H1 (cell line): ENCODE data around the gene ENTREP3. TPM values are rescaled to one million over a fixed set of nuclear protein-coding genes. Genes with fewer than 3 reads are reported as not detected.
A peak's percentile ranks its signal among the peaks of the same experiment; 100 is the strongest.

Source experiments
- CTCF ChIA-PET: fragments of 300-600 bp; sonication (Branson Sonifier 250); formaldehyde crosslinking; loops from one replicate; lab custom pipeline; 2021; ENCODE audit not compliant: partially characterized antibody; lab: Charles Lee
- POLR2A ChIA-PET: fragments of 300-600 bp; sonication (Branson Sonifier 250); formaldehyde crosslinking; loops from one replicate; lab custom pipeline; 2021; ENCODE audit warnings: inconsistent platforms; ENCODE audit not compliant: partially characterized antibody; lab: Charles Lee
- DNase-seq, 2 experiments: peaks; one replicate each; pipeline versions ENCODE4 v3.0.0 to v3.0.0-alpha.2; 2010 to 2022; ENCODE audit warnings: low spot score in 2 of 2, low read depth in 1 of 2, mixed read lengths in 1 of 2
- FAIRE-seq: peaks from 2 replicates; lab custom pipeline; 2011; peaks lifted over from hg19 to GRCh38; lab: Jason Lieb, UNC
- H2AFZ ChIP-seq: 2 replicates; pipeline ENCODE4 v1.8.1; 2012; ENCODE audit warnings: low read length, inconsistent platforms
- H2AK5ac ChIP-seq: 2 replicates; pipeline ENCODE4 v1.6.1; 2013; ENCODE audit warnings: low read depth, low read length
- H2BK120ac ChIP-seq: replicated peaks from 2 replicates; pipeline ENCODE3; 2013; ENCODE audit warnings: low read depth, low read length, inconsistent platforms
- H2BK12ac ChIP-seq: 2 replicates; pipeline ENCODE4 v1.6.1; 2013; ENCODE audit warnings: low read depth, low read length
- H2BK15ac ChIP-seq: 2 replicates; pipeline ENCODE4 v1.6.1; 2013; ENCODE audit warnings: low read length
- H2BK20ac ChIP-seq: 2 replicates; pipeline ENCODE4 v1.6.1; 2013; ENCODE audit warnings: low read length
- H2BK5ac ChIP-seq: 2 replicates; pipeline ENCODE4 v1.6.1; 2013; ENCODE audit warnings: low read depth, low read length
- H3K14ac ChIP-seq: 2 replicates; pipeline ENCODE4 v1.6.1; 2013; ENCODE audit warnings: inconsistent platforms; ENCODE audit not compliant: insufficient read length
- H3K18ac ChIP-seq: 2 replicates; pipeline ENCODE4 v1.6.1; 2013; ENCODE audit warnings: low read length; ENCODE audit errors: extremely low read depth
- H3K23ac ChIP-seq: 2 replicates; pipeline ENCODE4 v1.6.1; 2013; ENCODE audit warnings: inconsistent platforms; ENCODE audit not compliant: insufficient read length
- H3K23me2 ChIP-seq: 2 replicates; pipeline ENCODE4 v1.6.1; 2013; ENCODE audit warnings: low read depth, low read length
- H3K27ac ChIP-seq: 2 replicates; pipeline ENCODE4 v1.6.1; 2011; ENCODE audit warnings: low read depth, low read length, inconsistent platforms
- H3K27me3 ChIP-seq, 4 experiments: replicated peaks in 1 of 4; 1 replicate in 1 of 4; 2 replicates in 3 of 4; pipeline versions ENCODE4 v1.6.1 to v1.8.1; 2011 to 2013; ENCODE audit warnings: low read length in 3 of 4, mild to moderate bottlenecking in 3 of 4, inconsistent platforms in 2 of 4, mixed read lengths in 2 of 4, moderate library complexity in 1 of 4; ENCODE audit not compliant: control insufficient read depth in 3 of 4, insufficient read depth in 3 of 4; ENCODE audit errors: extremely low read depth in 1 of 4
- H3K36me3 ChIP-seq, 4 experiments: 2 replicates each; pipeline versions ENCODE4 v1.6.1 to v1.8.1; 2011 to 2013; ENCODE audit warnings: mild to moderate bottlenecking in 4 of 4, low read length in 3 of 4, moderate library complexity in 2 of 4, control low read depth in 1 of 4, inconsistent platforms in 1 of 4; ENCODE audit not compliant: insufficient read depth in 4 of 4, control insufficient read depth in 2 of 4
- H3K4ac ChIP-seq: replicated peaks from 2 replicates; pipeline ENCODE3; 2013; ENCODE audit warnings: low read length, low read depth, mixed read lengths, inconsistent platforms; ENCODE audit not compliant: insufficient read length
- H3K4me1 ChIP-seq, 4 experiments: replicated peaks in 1 of 4; 1 replicate in 1 of 4; 2 replicates in 3 of 4; pipeline versions ENCODE4 v1.6.1 to v1.8.1; 2011 to 2013; ENCODE audit warnings: low read length in 3 of 4, inconsistent platforms in 2 of 4, mixed read lengths in 1 of 4; ENCODE audit not compliant: insufficient read depth in 4 of 4, control insufficient read depth in 3 of 4
- H3K4me2 ChIP-seq, 2 experiments: 2 replicates each; pipeline versions ENCODE4 v1.6.1 to v1.8.1; 2011 to 2013; ENCODE audit warnings: low read depth in 2 of 2, low read length in 2 of 2, control low read depth in 1 of 2, inconsistent platforms in 1 of 2, mild to moderate bottlenecking in 1 of 2; ENCODE audit not compliant: insufficient read depth in 1 of 2
- H3K4me3 ChIP-seq, 4 experiments: fragments of 200-600, 300-600 bp in 1 of 4; sonication (generic), shearing (Covaris generic), sonication (Bioruptor Twin) in 1 of 4; 2 replicates each; pipeline versions ENCODE4 v1.5.1 to v1.8.1; 2011 to 2016; ENCODE audit warnings: low read length in 4 of 4, low read depth in 3 of 4, control low read depth in 2 of 4, inconsistent platforms in 2 of 4, mild to moderate bottlenecking in 2 of 4, mixed read lengths in 1 of 4, moderate library complexity in 1 of 4; ENCODE audit not compliant: insufficient read depth in 2 of 4; ENCODE audit errors: extremely low read depth in 1 of 4
- H3K56ac ChIP-seq: replicated peaks from 2 replicates; pipeline ENCODE3; 2013; ENCODE audit warnings: low read depth, mild to moderate bottlenecking, mixed read lengths, low read length, inconsistent platforms; ENCODE audit not compliant: insufficient read length
- H3K79me1 ChIP-seq: 2 replicates; pipeline ENCODE4 v1.6.1; 2013; ENCODE audit warnings: low read depth, low read length, control low read depth
- H3K79me2 ChIP-seq, 2 experiments: 2 replicates each; pipeline versions ENCODE4 v1.6.1 to v1.8.1; 2012 to 2013; ENCODE audit warnings: low read length in 2 of 2, mild to moderate bottlenecking in 2 of 2, inconsistent platforms in 1 of 2; ENCODE audit not compliant: insufficient read depth in 2 of 2, control insufficient read depth in 1 of 2
- H3K9ac ChIP-seq, 4 experiments: replicated peaks in 1 of 4; 1 replicate in 1 of 4; 2 replicates in 3 of 4; pipeline versions ENCODE4 v1.6.1 to v1.8.1; 2011 to 2013; ENCODE audit warnings: low read depth in 3 of 4, low read length in 3 of 4, control low read depth in 2 of 4, mild to moderate bottlenecking in 2 of 4, moderate library complexity in 2 of 4, inconsistent platforms in 1 of 4; ENCODE audit errors: extremely low read depth in 1 of 4
- H3K9me3 ChIP-seq, 2 experiments: 2 replicates each; pipeline versions ENCODE4 v1.6.1 to v1.8.1; 2012 to 2013; ENCODE audit warnings: mild to moderate bottlenecking in 2 of 2, moderate library complexity in 2 of 2, control low read depth in 1 of 2, inconsistent platforms in 1 of 2, low read depth in 1 of 2, low read length in 1 of 2, mixed read lengths in 1 of 2; ENCODE audit not compliant: insufficient read depth in 2 of 2
- H4K20me1 ChIP-seq, 2 experiments: replicated peaks in 1 of 2; 2 replicates each; pipeline versions ENCODE3 to v1.8.1; 2011 to 2013; ENCODE audit warnings: inconsistent platforms in 2 of 2, low read length in 2 of 2, mild to moderate bottlenecking in 1 of 2; ENCODE audit not compliant: insufficient read depth in 2 of 2, control insufficient read depth in 1 of 2
- H4K5ac ChIP-seq: 2 replicates; pipeline ENCODE4 v1.6.1; 2013; ENCODE audit warnings: low read length, low read depth, mixed read lengths, inconsistent platforms; ENCODE audit not compliant: insufficient read length
- H4K8ac ChIP-seq: 2 replicates; pipeline ENCODE4 v1.8.0; 2013; ENCODE audit warnings: mild to moderate bottlenecking, moderate library complexity, low read length, inconsistent platforms; ENCODE audit not compliant: insufficient read depth; ENCODE audit errors: extremely low read depth
- H4K91ac ChIP-seq: replicated peaks from 2 replicates; pipeline ENCODE3; 2013; ENCODE audit warnings: low read length, mixed read lengths, inconsistent platforms; ENCODE audit not compliant: insufficient read length
- ATF2 ChIP-seq: IDR thresholded peaks from 2 replicates; pipeline ENCODE4 v1.6.1; 2012; ENCODE audit warnings: low read length, inconsistent platforms
- CEBPB ChIP-seq: IDR thresholded peaks from 2 replicates; pipeline ENCODE4 v1.6.1; 2012; ENCODE audit warnings: low read depth, low read length
- CTBP2 ChIP-seq: IDR thresholded peaks from 2 replicates; pipeline ENCODE4 v1.7.0; 2011; ENCODE audit warnings: borderline replicate concordance, mild to moderate bottlenecking, moderate library complexity, mixed read lengths, low read length; ENCODE audit not compliant: insufficient read depth, insufficient read length
- EP300 ChIP-seq, 2 experiments: IDR thresholded peaks; 1 replicate in 1 of 2; 2 replicates in 1 of 2; pipeline ENCODE4 v1.6.1; 2011 to 2012; ENCODE audit warnings: low read depth in 2 of 2, low read length in 2 of 2, mild to moderate bottlenecking in 2 of 2, borderline replicate concordance in 1 of 2, inconsistent platforms in 1 of 2, moderate library complexity in 1 of 2
- HDAC6 ChIP-seq: IDR thresholded peaks from one replicate; pipeline ENCODE4 v1.7.1; 2012; ENCODE audit warnings: low read depth, mild to moderate bottlenecking, inconsistent platforms, low read length, moderate library complexity
- PHF8 ChIP-seq: fragments of 200-600 bp; sonication (generic); conservative IDR thresholded peaks from 2 replicates; pipeline ENCODE4 v1.7.1; 2012; ENCODE audit warnings: low read depth, mild to moderate bottlenecking, inconsistent platforms, low read length, moderate library complexity
- RBBP5 ChIP-seq: IDR thresholded peaks from 2 replicates; pipeline ENCODE4 v1.7.1; 2012; ENCODE audit warnings: low read depth, mild to moderate bottlenecking, inconsistent platforms, low read length, moderate library complexity, borderline replicate concordance
- SIX5 ChIP-seq: IDR thresholded peaks from 2 replicates; pipeline ENCODE4 v1.6.1; 2011; ENCODE audit warnings: mild to moderate bottlenecking, low read depth, low read length
- WGBS, 2 experiments: shearing (Covaris generic) in 1 of 2; methylation state at CpG; one replicate each; pipeline versions ENCODE4 v1.1.6 to v1.1.7; 2013 to 2015; ENCODE audit warnings: low lambda C conversion rate in 2 of 2, mixed read lengths in 2 of 2, inconsistent platforms in 1 of 2, low coverage in 1 of 2, missing lambda C conversion rate in 1 of 2; ENCODE audit not compliant: insufficient replicate concordance in 2 of 2, insufficient coverage in 1 of 2, insufficient read length in 1 of 2; ENCODE audit errors: extremely low coverage in 1 of 2, missing lambda C conversion rate in 1 of 2; 5-methylcytosine and 5-hydroxymethylcytosine counted together
- polyA plus RNA-seq, 7 experiments: library from polyadenylated mRNA; depleted of rRNA in 3 of 7; stranded (reverse) in 5 of 7; unstranded in 2 of 7; fragments of >200 nt in 5 of 7; fragments of 200-250 nt in 2 of 7; gene quantifications; 1 replicate in 5 of 7; 2 replicates in 1 of 7; 4 replicates in 1 of 7; pipeline versions ENCODE4 v1.2.1 to v1.2.3, GENCODE V29; 2011 to 2013; ENCODE audit warnings: missing spikeins in 2 of 7, mixed read lengths in 2 of 7
- total RNA-seq: library from RNA; stranded (reverse); fragmentation: NEBNext Ultra II Directional; extraction: Animal tissue kit (Norgen Biotek cat#: 25700); gene quantifications from 2 replicates; pipeline ENCODE4 v1.2.1, GENCODE V29; 2021

Gene ENTREP3
- total and polyA plus RNA-seq, 2 of the 8 experiments (the other 6 are each of a cell fraction or from before 2014, with no cell fraction given): 22.8 to 52.2 TPM

GRCh38 chr1:155210314-155211104 lies 44.8 kb downstream of the ENTREP3 start:
- peaks cover 17% of the 10 kb centered on the region for H3K23me2 ChIP-seq
- H4K91ac ChIP-seq: no peak overlapping the region
- peaks cover 3 to 20% (median 11%) of the 10 kb centered on the region in 4 experiments for H3K4me1 ChIP-seq
- no peak overlapping the region for H2BK120ac ChIP-seq
- no peak overlapping the region for H2BK15ac ChIP-seq
- no peak overlapping the region for H3K56ac ChIP-seq
- DNase-seq: no peak
- peaks cover 0 to 3% (median 0%) of the 10 kb centered on the region in 4 experiments; a peak in 2 of 7 replicates for H3K27me3 ChIP-seq
- H3K4me3 ChIP-seq: peak overlapping the region in 1 of 4 experiments; percentile 86; a peak in 1 of 8 replicates
- no peak overlapping the region for H2BK12ac ChIP-seq
- no peaks in the 10 kb centered on the region for H3K9me3 ChIP-seq
- H4K8ac ChIP-seq: no peak overlapping the region
- TF ChIP-seq ATF2 (no peak), PHF8 (no peak), SIX5 (no peak), EP300 (IDR thresholded peaks at IDR 0.05; ENCODE audit: borderline replicate concordance in 1 of 2, low read depth in 2 of 2, low read length in 2 of 2) (no peak), CTBP2 (no peak), HDAC6 (no peak), RBBP5 (no peak), CEBPB (no peak)
- no peak overlapping the region for H3K23ac ChIP-seq
- H3K9ac ChIP-seq: no peak overlapping the region
- no peaks in the 10 kb centered on the region for H3K79me1 ChIP-seq
- peaks cover 0 to 4% of the 10 kb centered on the region in 2 experiments for H4K20me1 ChIP-seq
- H3K14ac ChIP-seq: no peak overlapping the region
- no peak overlapping the region for H2BK20ac ChIP-seq
- H3K27ac ChIP-seq: no peak overlapping the region
- no peak overlapping the region for H2AK5ac ChIP-seq
- H3K79me2 ChIP-seq: no peaks in the 10 kb centered on the region
- POLR2A ChIA-PET: interaction anchor here (1.3 to 19.4 kb wide), 5 partner anchors 13 to 52 kb away, joined by 3 to 512 read pairs (median 235); partner anchors contain the start of genes KRTCAP2, SCAMP3 and TRIM46
- H3K4me2 ChIP-seq: peak overlapping the region in 1 of 2 experiments; percentile 91; a peak in 1 of 4 replicates
- CTCF ChIA-PET: interaction anchor here (0.6 to 5.7 kb wide), 3 partner anchors 15 to 1208 kb away, joined by 3 to 62 read pairs (median 5); no protein-coding TSS in a partner anchor
- no peak for FAIRE-seq
- WGBS, 2 experiments: 93% methylated on average over 4 of the region's 4 CpGs; no CpG with 5 or more reads in 1 of the 2 experiments
- no peak overlapping the region for H4K5ac ChIP-seq
- no peak overlapping the region for H3K18ac ChIP-seq
- H2AFZ ChIP-seq: no peak overlapping the region
- no peaks in the 10 kb centered on the region for H3K36me3 ChIP-seq
- H3K4ac ChIP-seq: no peak overlapping the region
- no peak overlapping the region for H2BK5ac ChIP-seq
